Esophagus squamous epithelium (tissue), 5 donors: ENCODE data around the gene ABLIM3. TPM values are rescaled to one million over a fixed set of nuclear protein-coding genes. Genes with fewer than 3 reads are reported as not detected.

Source experiments
- DNase-seq: peaks from one replicate; lab custom pipeline; 2025; lab: John Stamatoyannopoulos, UW
- H3K27ac ChIP-seq, 4 donors: fragments of 200-600 bp; sonication (generic); one replicate each; pipeline ENCODE4 v1.5.1; 2016 to 2019; ENCODE audit warnings: mild to moderate bottlenecking in 1 of 4
- H3K27me3 ChIP-seq, 4 donors: fragments of 200-600 bp; sonication (generic); 1 replicate in 3 of 4; 2 replicates in 1 of 4; pipeline versions ENCODE4 v1.5.1 to v1.6.0; 2017 to 2021; ENCODE audit warnings: antibody characterized with exemption in 1 of 4
- H3K36me3 ChIP-seq, 3 donors: fragments of 200-600 bp; sonication (generic); one replicate each; pipeline ENCODE4 v1.5.1; 2016 to 2019
- H3K4me1 ChIP-seq, 3 donors: fragments of 200-600 bp; sonication (generic); one replicate each; pipeline ENCODE4 v1.5.1; 2017 to 2019
- H3K4me3 ChIP-seq, 4 donors: fragments of 200-600 bp; sonication (generic); 1 replicate in 3 of 4; 2 replicates in 1 of 4; pipeline ENCODE4 v1.5.1; 2016 to 2019; ENCODE audit warnings: mild to moderate bottlenecking in 2 of 4, moderate library complexity in 1 of 4
- H3K9me3 ChIP-seq, 3 donors: fragments of 200-600 bp; sonication (generic); one replicate each; pipeline ENCODE4 v1.5.1; 2016 to 2019
- POLR2A ChIP-seq, 4 donors: fragments of 450-650 bp; IDR thresholded peaks; one replicate each; pipeline ENCODE4 v1.6.1; 2017; ENCODE audit warnings: antibody characterized with exemption in 4 of 4, mild to moderate bottlenecking in 4 of 4, moderate library complexity in 3 of 4
- WGBS, 2 donors: methylation state at CpG; one replicate each; pipeline ENCODE4 v1.1.5; 2018; 5-methylcytosine and 5-hydroxymethylcytosine counted together
- intact Hi-C: fragments of 100-400 bp; cut with DNase I; formaldehyde crosslinking; loops from one replicate; pipeline ENCODE4 v1.15.0; 2022
- total RNA-seq, 4 donors: library from RNA; depleted of rRNA; stranded (reverse); fragments of >200 nt; gene quantifications; one replicate each; pipeline ENCODE4 v1.1.0, GENCODE V29; 2016
- TF ChIP-seq, protein P1 (sequence below), 6 experiments: fragments of 450-650 bp in 4 of 6; fragments of 200-600 bp in 2 of 6; sonication (generic) in 2 of 6; IDR thresholded peaks; one replicate each; pipeline ENCODE4 v1.5.1; 2016 to 2019; ENCODE audit warnings: antibody characterized with exemption in 6 of 6, mild to moderate bottlenecking in 4 of 6, moderate library complexity in 4 of 6
- donor health status: DM: yes; HTN: yes; CAD: no.

ABLIM3 gene
- total RNA-seq, 4 donors from 2014 or later, result 10.6 to 47.7 (median 27.1) TPM

- no peak for TF ChIP-seq POLR2A (IDR thresholded peaks at IDR 0.05)
- TF ChIP-seq, protein P1, sequence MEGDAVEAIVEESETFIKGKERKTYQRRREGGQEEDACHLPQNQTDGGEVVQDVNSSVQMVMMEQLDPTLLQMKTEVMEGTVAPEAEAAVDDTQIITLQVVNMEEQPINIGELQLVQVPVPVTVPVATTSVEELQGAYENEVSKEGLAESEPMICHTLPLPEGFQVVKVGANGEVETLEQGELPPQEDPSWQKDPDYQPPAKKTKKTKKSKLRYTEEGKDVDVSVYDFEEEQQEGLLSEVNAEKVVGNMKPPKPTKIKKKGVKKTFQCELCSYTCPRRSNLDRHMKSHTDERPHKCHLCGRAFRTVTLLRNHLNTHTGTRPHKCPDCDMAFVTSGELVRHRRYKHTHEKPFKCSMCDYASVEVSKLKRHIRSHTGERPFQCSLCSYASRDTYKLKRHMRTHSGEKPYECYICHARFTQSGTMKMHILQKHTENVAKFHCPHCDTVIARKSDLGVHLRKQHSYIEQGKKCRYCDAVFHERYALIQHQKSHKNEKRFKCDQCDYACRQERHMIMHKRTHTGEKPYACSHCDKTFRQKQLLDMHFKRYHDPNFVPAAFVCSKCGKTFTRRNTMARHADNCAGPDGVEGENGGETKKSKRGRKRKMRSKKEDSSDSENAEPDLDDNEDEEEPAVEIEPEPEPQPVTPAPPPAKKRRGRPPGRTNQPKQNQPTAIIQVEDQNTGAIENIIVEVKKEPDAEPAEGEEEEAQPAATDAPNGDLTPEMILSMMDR (IDR thresholded peaks at IDR 0.05), result no peak
- no peak overlapping the region for H3K4me3 ChIP-seq
- DNase-seq, result no peak
- H3K9me3 ChIP-seq, result peaks cover 0 to 3% (median 0%) of the 10 kb centered on the region in 3 donors
- no peaks in the 10 kb centered on the region for H3K27me3 ChIP-seq
- WGBS, 2 donors, result 55 to 76% methylated on average over 3 of the region's 3 CpGs
- H3K27ac ChIP-seq, result peak overlapping the region in 3 of 4 donors; percentile 78 to 90 (median 88)
- H3K4me1 ChIP-seq, result peaks cover 9 to 56% (median 17%) of the 10 kb centered on the region in 3 donors
- H3K36me3 ChIP-seq, result no peaks in the 10 kb centered on the region
- intact Hi-C loops, result no loop called here
These were observed 132.7 kb downstream of the ABLIM3 start for GRCh38 chr5:149273950-149274349.

DNA sequence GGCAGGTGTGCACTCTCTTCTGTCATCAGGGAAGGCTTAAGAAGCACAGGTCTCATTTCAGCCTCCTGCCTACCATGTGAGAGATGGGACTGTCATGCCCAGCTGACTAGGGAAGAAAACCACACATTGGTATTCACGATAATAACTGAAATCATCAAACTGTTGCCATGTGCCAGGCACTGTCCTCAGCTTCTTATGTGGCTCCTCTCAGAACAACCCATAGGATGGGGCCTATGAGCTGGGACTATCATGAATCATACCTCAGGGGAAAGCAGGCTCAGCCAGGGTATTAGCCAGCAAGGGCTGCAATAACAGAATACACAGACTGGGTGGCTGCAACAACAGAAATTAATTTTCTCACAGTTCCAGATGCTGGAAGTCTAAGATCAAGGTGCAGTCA lies 133.6 kb downstream of the ABLIM3 start:
- no peak for DNase-seq
- intact Hi-C loops, result no loop called here
- 64 to 89% methylated on average over 1 of the region's 1 CpG for WGBS, 2 donors

DNA sequence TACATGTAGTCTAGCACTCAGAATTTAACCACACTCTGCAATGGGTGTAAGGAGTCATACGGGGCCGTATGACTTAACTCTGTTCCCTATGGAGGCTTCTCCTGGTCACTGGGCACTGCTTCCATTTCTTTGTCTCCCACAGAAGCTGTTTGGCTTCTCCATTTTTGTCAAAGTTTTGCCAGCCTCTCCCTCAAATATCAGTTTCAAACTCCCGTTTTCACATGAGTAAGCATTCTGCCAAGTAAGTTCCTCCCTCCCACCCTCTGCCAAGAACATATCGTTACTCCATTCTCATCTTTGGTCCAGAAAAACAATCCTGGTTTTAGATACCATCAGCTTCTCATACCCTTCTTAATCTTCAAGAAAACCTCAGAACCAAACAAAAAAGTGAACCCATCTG lies 136.5 kb downstream of the ABLIM3 start:
- no peaks in the 10 kb centered on the region for H3K36me3 ChIP-seq
- 63 to 64% methylated on average over 4 of the region's 4 CpGs for WGBS, 2 donors
- intact Hi-C loops, result no loop called here
- no peaks in the 10 kb centered on the region for H3K27me3 ChIP-seq
- no peak overlapping the region for H3K4me3 ChIP-seq
- TF ChIP-seq, protein P1 (IDR thresholded peaks at IDR 0.05), result no peak
- no peak for TF ChIP-seq POLR2A (IDR thresholded peaks at IDR 0.05)
- H3K9me3 ChIP-seq, result no peaks in the 10 kb centered on the region
- H3K4me1 ChIP-seq, result peaks cover 7 to 51% (median 9%) of the 10 kb centered on the region in 3 donors
- H3K27ac ChIP-seq, result peak overlapping the region in 3 of 4 donors; percentile 18 to 69 (median 63)
- DNase-seq, result no peak

More for the DNA sequence above, 133.6 kb downstream of the ABLIM3 start:
- Histone ChIP-seq H3K27me3 (no peaks in the 10 kb centered on the region), H3K9me3 (no peaks in the 10 kb centered on the region), H3K27ac (no peak overlapping the region), H3K4me1 (peaks cover 9 to 64% (median 17%) of the 10 kb centered on the region in 3 donors), H3K4me3 (no peak overlapping the region), H3K36me3 (no peaks in the 10 kb centered on the region)
- TF ChIP-seq, protein P1 (IDR thresholded peaks at IDR 0.05), result no peak
- TF ChIP-seq POLR2A (IDR thresholded peaks at IDR 0.05), result no peak

- TF ChIP-seq, protein P1 (IDR thresholded peaks at IDR 0.05), result no peak
- TF ChIP-seq POLR2A (IDR thresholded peaks at IDR 0.05), result no peak
- WGBS, 2 donors, result 66 to 82% methylated on average over 5 of the region's 5 CpGs
- DNase-seq, result no peak
- Histone ChIP-seq H3K27me3 (no peaks in the 10 kb centered on the region), H3K4me3 (no peak overlapping the region), H3K27ac (peak overlapping the region in 3 of 4 donors; percentile 18 to 69 (median 63)), H3K4me1 (peaks cover 3 to 50% (median 5%) of the 10 kb centered on the region in 3 donors), H3K9me3 (no peaks in the 10 kb centered on the region), H3K36me3 (no peaks in the 10 kb centered on the region)
- intact Hi-C loops, result no loop called here
These were observed 137.3 kb downstream of the ABLIM3 start for GRCh38 chr5:149278451-149279210.

DNA sequence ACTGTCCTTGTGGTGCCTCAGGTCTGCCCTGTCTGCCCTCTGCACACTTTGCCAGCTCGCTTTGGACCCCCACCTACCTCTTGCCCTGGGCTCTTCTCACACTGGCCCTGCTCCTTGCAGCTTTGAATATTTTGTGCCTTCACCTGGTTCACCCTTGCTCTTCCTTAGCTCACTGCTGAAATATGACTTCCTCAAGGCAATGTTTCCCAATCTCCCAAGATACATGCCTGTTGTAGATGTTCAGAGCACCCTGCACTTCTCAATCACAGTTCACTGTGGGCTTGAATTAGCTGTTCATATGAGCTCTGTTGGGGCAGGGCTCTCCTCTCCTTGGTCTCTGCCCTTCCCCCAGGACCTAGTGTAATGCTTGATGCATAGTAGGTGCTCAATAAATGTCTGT lies 138.4 kb downstream of the ABLIM3 start:
- H3K36me3 ChIP-seq, result no peaks in the 10 kb centered on the region
- intact Hi-C loops, result no loop called here
- H3K27me3 ChIP-seq, result no peaks in the 10 kb centered on the region
- DNase-seq, result no peak
- peaks cover 5 to 50% (median 11%) of the 10 kb centered on the region in 3 donors for H3K4me1 ChIP-seq
- H3K4me3 ChIP-seq, result no peak overlapping the region
- no peaks in the 10 kb centered on the region for H3K9me3 ChIP-seq
- H3K27ac ChIP-seq, result peak overlapping the region in 1 of 4 donors; percentile 3
- 83 to 88% methylated on average over 1 of the region's 1 CpG for WGBS, 2 donors
- TF ChIP-seq POLR2A (IDR thresholded peaks at IDR 0.05), result no peak
- TF ChIP-seq, protein P1 (IDR thresholded peaks at IDR 0.05), result no peak
